K562 (cell line): ENCODE measurements around the gene AQP11. TPM values are rescaled to one million over a fixed set of nuclear protein-coding genes. Genes with fewer than 3 reads are reported as not detected.

ENCODE experiments used
- BRF1 ChIP-seq: IDR thresholded peaks from 3 replicates; pipeline ENCODE4 v1.6.1; 2011; ENCODE audit warnings: borderline replicate concordance, mild to moderate bottlenecking; ENCODE audit not compliant: insufficient read length; ENCODE audit errors: extremely low read depth
- C11orf30 ChIP-seq: fragments of 450-650 bp; IDR thresholded peaks from 2 replicates; pipeline ENCODE4 v1.6.1; 2016; ENCODE audit warnings: low read depth, mild to moderate bottlenecking
- CBFA2T2 ChIP-seq: fragments of 450-650 bp; conservative IDR thresholded peaks from 2 replicates; pipeline ENCODE4 v1.6.1; 2017; ENCODE audit warnings: mild to moderate bottlenecking
- FUS ChIP-seq: fragments of 200-400 bp; formaldehyde crosslinking; optimal IDR thresholded peaks from 2 replicates; pipeline ENCODE3; 2017; ENCODE audit warnings: low read depth, low read length
- HIVEP1 ChIP-seq: fragments of 250-450 bp; sonication (Bioruptor Pico); IDR thresholded peaks from 2 replicates; pipeline ENCODE4 v1.4.0; 2020; ENCODE audit warnings: mild to moderate bottlenecking
- NRF1 ChIP-seq, 2 experiments: fragments of 450-650 bp; IDR thresholded peaks in 1 of 2; conservative IDR thresholded peaks in 1 of 2; 2 replicates each; pipeline ENCODE4 v1.6.1; 2014; ENCODE audit warnings: mild to moderate bottlenecking in 2 of 2
- RREB1 ChIP-seq: fragments of 250-450 bp; sonication (Bioruptor Pico); IDR thresholded peaks from 2 replicates; pipeline ENCODE4 v1.4.0; 2020
- SIN3A ChIP-seq, 2 experiments: fragments of 150-350 bp in 1 of 2; IDR thresholded peaks; 2 replicates each; pipeline ENCODE4 v1.6.1; 2011 to 2016; ENCODE audit warnings: borderline replicate concordance in 2 of 2, low read depth in 2 of 2, low read length in 2 of 2, mild to moderate bottlenecking in 2 of 2, moderate library complexity in 2 of 2; ENCODE audit not compliant: control insufficient read depth in 1 of 2
- SRSF3 ChIP-seq: fragments of 200-400 bp; formaldehyde crosslinking; IDR thresholded peaks from 2 replicates; pipeline ENCODE4 v1.6.1; 2016; ENCODE audit warnings: mild to moderate bottlenecking, low read length, moderate library complexity; ENCODE audit not compliant: insufficient read depth
- ZNF143 ChIP-seq: sonication (generic); formaldehyde crosslinking; IDR thresholded peaks from 2 replicates; pipeline ENCODE4 v1.9.0; 2022; ENCODE audit warnings: mild to moderate bottlenecking, missing genetic modification reagents
- ZSCAN32 ChIP-seq: fragments of 450-650 bp; formaldehyde crosslinking; IDR thresholded peaks from 2 replicates; pipeline ENCODE4 v1.4.0; 2020; ENCODE audit warnings: mild to moderate bottlenecking, moderate library complexity
- polyA plus RNA-seq, 8 experiments: library from polyadenylated mRNA; depleted of rRNA in 4 of 8; stranded (reverse) in 5 of 8; unstranded in 3 of 8; fragments of >200 nt; fragmentation: Nextera tagmentation in 2 of 8; fragmentation: Illumina TruSeq in 1 of 8; extraction: Ambion mirVana in 2 of 8; extraction: Trizol in 1 of 8; gene quantifications; 2 replicates each; pipeline versions ENCODE4 v1.2.1 to v1.2.3, GENCODE V29; 2011 to 2014; ENCODE audit warnings: inconsistent platforms in 1 of 8, missing spikeins in 1 of 8
- total RNA-seq, 7 experiments: library from RNA; depleted of rRNA in 6 of 7; stranded (reverse); fragments of >200 nt in 6 of 7; fragmentation: Illumina TruSeq in 2 of 7; extraction: Trizol in 2 of 7; gene quantifications; 2 replicates each; pipeline versions ENCODE4 v1.2.1 to v1.2.3, GENCODE V29; 2011 to 2021; ENCODE audit warnings: low replicate concordance in 1 of 7
- TF ChIP-seq, protein P1 (sequence below): fragments of 250-450 bp; sonication (Bioruptor Pico); IDR thresholded peaks from 2 replicates; pipeline ENCODE4 v1.6.1; 2021; ENCODE audit warnings: mild to moderate bottlenecking
- TF ChIP-seq, protein P2 (sequence below), 2 experiments: fragments of 450-650 bp in 1 of 2; sonication (generic) in 1 of 2; formaldehyde crosslinking; conservative IDR thresholded peaks; 2 replicates each; pipeline versions ENCODE4 v1.4.0 to v1.8.1; 2020 to 2022; ENCODE audit warnings: mild to moderate bottlenecking in 1 of 2, missing genetic modification reagents in 1 of 2
- TF ChIP-seq, protein P3 (sequence below): fragments of 250-450 bp; sonication (Bioruptor Pico); IDR thresholded peaks from 2 replicates; pipeline ENCODE4 v1.5.0; 2020; ENCODE audit warnings: mild to moderate bottlenecking, borderline replicate concordance
- TF ChIP-seq, protein P4 (sequence below): fragments of 450-650 bp; IDR thresholded peaks from 2 replicates; pipeline ENCODE4 v1.6.1; 2016; ENCODE audit warnings: antibody characterized with exemption

The AQP11 gene
- total and polyA plus RNA-seq, 9 of the 15 experiments (the other 6 are each of a cell fraction or from before 2014, with no cell fraction given), result 0.09 to 1.0 (median 0.36) TPM

DNA sequence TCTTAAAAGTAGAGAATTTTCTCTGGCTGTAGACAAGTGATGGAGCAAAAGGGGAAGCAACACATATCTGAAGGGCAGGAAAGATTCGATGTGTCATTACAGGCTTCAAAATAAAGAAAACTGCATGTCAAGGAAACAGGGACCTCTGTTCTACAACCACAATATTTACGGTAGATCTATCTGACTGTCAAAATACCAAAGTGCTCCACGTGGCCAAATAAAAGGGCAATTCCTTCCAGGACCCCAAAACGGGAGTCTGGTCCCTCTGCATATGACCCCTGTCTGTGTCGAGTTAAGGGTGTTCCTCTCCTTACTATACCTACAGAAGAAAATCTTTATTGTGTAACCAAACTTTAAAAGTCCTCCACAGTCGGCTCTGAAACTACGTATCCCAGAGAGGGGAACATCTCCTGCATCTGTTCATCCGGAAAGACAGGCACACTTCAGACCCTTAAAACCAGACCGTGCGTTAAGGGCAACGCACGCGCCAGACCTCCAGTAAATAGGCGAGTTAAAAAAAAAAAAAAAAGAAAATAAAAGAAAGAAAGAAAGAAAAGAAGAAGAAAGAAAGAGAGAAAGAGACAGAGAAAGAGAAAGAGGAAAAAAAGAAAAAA is 47.1 kb downstream of the AQP11 start (continued):
- no peak for TF ChIP-seq RREB1 (CRISPR knock-in tag)
- TF ChIP-seq ZNF143 (CRISPR knock-in tag), result no peak
- no peak for TF ChIP-seq SRSF3
- no peak for TF ChIP-seq C11orf30
- no peak for TF ChIP-seq ZSCAN32
- TF ChIP-seq, protein P1, sequence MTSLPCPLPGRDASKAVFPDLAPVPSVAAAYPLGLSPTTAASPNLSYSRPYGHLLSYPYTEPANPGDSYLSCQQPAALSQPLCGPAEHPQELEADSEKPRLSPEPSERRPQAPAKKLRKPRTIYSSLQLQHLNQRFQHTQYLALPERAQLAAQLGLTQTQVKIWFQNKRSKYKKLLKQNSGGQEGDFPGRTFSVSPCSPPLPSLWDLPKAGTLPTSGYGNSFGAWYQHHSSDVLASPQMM (CRISPR knock-in tag), result no peak
- TF ChIP-seq FUS, result no peak
- TF ChIP-seq SIN3A (IDR thresholded peaks at IDR 0.05; ENCODE audit: borderline replicate concordance in 2 of 2, control insufficient read depth in 1 of 2, low read depth in 2 of 2, low read length in 2 of 2), result peak in 1 of 2 experiments; percentile 88; a peak in 1 of 4 replicates
- no peak for TF ChIP-seq NRF1 (conservative IDR thresholded peaks at IDR 0.05 in 1 of 2, IDR thresholded peaks at IDR 0.05 in 1 of 2)
- TF ChIP-seq, protein P2, sequence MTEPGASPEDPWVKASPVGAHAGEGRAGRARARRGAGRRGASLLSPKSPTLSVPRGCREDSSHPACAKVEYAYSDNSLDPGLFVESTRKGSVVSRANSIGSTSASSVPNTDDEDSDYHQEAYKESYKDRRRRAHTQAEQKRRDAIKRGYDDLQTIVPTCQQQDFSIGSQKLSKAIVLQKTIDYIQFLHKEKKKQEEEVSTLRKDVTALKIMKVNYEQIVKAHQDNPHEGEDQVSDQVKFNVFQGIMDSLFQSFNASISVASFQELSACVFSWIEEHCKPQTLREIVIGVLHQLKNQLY (CRISPR knock-in tag; conservative IDR thresholded peaks at IDR 0.05), result no peak
- no peak for TF ChIP-seq BRF1
- TF ChIP-seq CBFA2T2, result no peak
- TF ChIP-seq, protein P3, sequence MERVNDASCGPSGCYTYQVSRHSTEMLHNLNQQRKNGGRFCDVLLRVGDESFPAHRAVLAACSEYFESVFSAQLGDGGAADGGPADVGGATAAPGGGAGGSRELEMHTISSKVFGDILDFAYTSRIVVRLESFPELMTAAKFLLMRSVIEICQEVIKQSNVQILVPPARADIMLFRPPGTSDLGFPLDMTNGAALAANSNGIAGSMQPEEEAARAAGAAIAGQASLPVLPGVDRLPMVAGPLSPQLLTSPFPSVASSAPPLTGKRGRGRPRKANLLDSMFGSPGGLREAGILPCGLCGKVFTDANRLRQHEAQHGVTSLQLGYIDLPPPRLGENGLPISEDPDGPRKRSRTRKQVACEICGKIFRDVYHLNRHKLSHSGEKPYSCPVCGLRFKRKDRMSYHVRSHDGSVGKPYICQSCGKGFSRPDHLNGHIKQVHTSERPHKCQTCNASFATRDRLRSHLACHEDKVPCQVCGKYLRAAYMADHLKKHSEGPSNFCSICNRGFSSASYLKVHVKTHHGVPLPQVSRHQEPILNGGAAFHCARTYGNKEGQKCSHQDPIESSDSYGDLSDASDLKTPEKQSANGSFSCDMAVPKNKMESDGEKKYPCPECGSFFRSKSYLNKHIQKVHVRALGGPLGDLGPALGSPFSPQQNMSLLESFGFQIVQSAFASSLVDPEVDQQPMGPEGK (CRISPR knock-in tag), result no peak
- TF ChIP-seq, protein P4, sequence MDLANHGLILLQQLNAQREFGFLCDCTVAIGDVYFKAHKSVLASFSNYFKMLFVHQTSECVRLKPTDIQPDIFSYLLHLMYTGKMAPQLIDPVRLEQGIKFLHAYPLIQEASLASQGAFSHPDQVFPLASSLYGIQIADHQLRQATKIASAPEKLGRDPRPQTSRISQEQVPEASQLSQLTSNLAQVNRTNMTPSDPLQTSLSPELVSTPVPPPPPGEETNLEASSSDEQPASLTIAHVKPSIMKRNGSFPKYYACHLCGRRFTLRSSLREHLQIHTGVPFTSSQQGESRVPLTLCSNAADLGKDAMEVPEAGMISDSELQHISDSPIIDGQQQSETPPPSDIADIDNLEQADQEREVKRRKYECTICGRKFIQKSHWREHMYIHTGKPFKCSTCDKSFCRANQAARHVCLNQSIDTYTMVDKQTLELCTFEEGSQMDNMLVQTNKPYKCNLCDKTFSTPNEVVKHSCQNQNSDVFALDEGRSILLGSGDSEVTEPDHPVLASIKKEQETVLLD, result no peak
- no peak for TF ChIP-seq HIVEP1 (CRISPR knock-in tag)
